ENCODE measurements around the gene AFG1L. TPM values are rescaled to one million over a fixed set of nuclear protein-coding genes. Genes with fewer than 3 reads are reported as not detected.

AFG1L gene
- total and polyA plus RNA-seq, 2 experiments from 2014 or later: 4.1 to 8.7 TPM

DNA sequence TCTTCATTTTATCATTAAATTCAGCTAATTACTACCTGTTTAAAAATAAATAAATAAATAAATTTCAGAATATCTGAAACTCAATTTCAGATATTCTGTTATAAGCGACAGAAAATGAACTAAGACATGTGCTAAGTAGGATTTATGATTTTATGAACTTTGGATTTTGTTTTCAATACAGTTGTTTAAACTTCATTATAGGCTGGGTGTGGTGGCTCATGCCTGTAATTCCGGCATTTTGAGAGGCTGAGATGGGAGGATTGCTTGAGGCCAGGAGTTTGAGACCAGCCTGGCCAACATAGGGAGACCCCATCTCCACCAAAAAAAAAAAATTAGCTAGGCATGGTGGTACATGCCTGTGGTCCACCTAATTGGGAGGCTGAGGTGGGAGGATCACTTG is 36.0 kb downstream of the AFG1L start:
- Histone ChIP-seq H3K36me3 (ENCODE audit: insufficient read depth) (no peaks in the 10 kb centered on the region), H3K27me3 (ENCODE audit: insufficient read depth) (no peaks in the 10 kb centered on the region), H3K9me2 (ENCODE audit: insufficient read depth) (no peaks in the 10 kb centered on the region), H3K4me1 (ENCODE audit: insufficient read depth) (no peaks in the 10 kb centered on the region), H2AFZ (no peak overlapping the region), H3F3A (replicated peaks; ENCODE audit: low read depth) (no peaks in the 10 kb centered on the region), H3K4me2 (no peak overlapping the region), H3K4me3 (no peak overlapping the region), H3K79me2 (replicated peaks; ENCODE audit: insufficient read depth) (no peaks in the 10 kb centered on the region), H4K20me1 (replicated peaks; ENCODE audit: insufficient read depth) (no peaks in the 10 kb centered on the region), H3K27ac (ENCODE audit: low read depth) (no peak overlapping the region)
- ATAC-seq: no peak
- H3K27ac Mint-ChIP-seq: no peak overlapping the region
- H3K36me3 Mint-ChIP-seq (ENCODE audit: low read depth): 0 out of 3 replicates have a peak, but pooled peaks cover 3% of the 10 kb centered on the region
- no peaks in the 10 kb centered on the region for H3K9me3 Mint-ChIP-seq
- H3K27me3 Mint-ChIP-seq (ENCODE audit: insufficient read depth, low read depth, poor library complexity): no peaks in the 10 kb centered on the region
- no peaks in the 10 kb centered on the region for H3K4me1 Mint-ChIP-seq
- TF ChIP-seq NANOG (IDR thresholded peaks at IDR 0.05; ENCODE audit: borderline replicate concordance) (no peak), ZNF114 (CRISPR knock-in tag; IDR thresholded peaks at IDR 0.05) (no peak), POLR2AphosphoS5 (IDR thresholded peaks at IDR 0.05; ENCODE audit: low read depth) (no peak), STAT1 (IDR thresholded peaks at IDR 0.05; ENCODE audit: unreplicated experiment) (no peak), JUNB (IDR thresholded peaks at IDR 0.05; ENCODE audit: unreplicated experiment) (no peak), ZNF331 (CRISPR knock-in tag; IDR thresholded peaks at IDR 0.05; ENCODE audit: low read depth) (no peak), EZH2 (IDR thresholded peaks at IDR 0.05; ENCODE audit: low read depth, unreplicated experiment) (no peak), EZH2phosphoT487 (IDR thresholded peaks at IDR 0.05; ENCODE audit: unreplicated experiment) (no peak), CREB1 (CRISPR knock-in tag; IDR thresholded peaks at IDR 0.05; ENCODE audit: low read depth) (no peak)
- TF ChIP-seq, protein P1, sequence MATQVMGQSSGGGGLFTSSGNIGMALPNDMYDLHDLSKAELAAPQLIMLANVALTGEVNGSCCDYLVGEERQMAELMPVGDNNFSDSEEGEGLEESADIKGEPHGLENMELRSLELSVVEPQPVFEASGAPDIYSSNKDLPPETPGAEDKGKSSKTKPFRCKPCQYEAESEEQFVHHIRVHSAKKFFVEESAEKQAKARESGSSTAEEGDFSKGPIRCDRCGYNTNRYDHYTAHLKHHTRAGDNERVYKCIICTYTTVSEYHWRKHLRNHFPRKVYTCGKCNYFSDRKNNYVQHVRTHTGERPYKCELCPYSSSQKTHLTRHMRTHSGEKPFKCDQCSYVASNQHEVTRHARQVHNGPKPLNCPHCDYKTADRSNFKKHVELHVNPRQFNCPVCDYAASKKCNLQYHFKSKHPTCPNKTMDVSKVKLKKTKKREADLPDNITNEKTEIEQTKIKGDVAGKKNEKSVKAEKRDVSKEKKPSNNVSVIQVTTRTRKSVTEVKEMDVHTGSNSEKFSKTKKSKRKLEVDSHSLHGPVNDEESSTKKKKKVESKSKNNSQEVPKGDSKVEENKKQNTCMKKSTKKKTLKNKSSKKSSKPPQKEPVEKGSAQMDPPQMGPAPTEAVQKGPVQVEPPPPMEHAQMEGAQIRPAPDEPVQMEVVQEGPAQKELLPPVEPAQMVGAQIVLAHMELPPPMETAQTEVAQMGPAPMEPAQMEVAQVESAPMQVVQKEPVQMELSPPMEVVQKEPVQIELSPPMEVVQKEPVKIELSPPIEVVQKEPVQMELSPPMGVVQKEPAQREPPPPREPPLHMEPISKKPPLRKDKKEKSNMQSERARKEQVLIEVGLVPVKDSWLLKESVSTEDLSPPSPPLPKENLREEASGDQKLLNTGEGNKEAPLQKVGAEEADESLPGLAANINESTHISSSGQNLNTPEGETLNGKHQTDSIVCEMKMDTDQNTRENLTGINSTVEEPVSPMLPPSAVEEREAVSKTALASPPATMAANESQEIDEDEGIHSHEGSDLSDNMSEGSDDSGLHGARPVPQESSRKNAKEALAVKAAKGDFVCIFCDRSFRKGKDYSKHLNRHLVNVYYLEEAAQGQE (IDR thresholded peaks at IDR 0.05; ENCODE audit: unreplicated experiment): no peak
- TF ChIP-seq, protein P2, sequence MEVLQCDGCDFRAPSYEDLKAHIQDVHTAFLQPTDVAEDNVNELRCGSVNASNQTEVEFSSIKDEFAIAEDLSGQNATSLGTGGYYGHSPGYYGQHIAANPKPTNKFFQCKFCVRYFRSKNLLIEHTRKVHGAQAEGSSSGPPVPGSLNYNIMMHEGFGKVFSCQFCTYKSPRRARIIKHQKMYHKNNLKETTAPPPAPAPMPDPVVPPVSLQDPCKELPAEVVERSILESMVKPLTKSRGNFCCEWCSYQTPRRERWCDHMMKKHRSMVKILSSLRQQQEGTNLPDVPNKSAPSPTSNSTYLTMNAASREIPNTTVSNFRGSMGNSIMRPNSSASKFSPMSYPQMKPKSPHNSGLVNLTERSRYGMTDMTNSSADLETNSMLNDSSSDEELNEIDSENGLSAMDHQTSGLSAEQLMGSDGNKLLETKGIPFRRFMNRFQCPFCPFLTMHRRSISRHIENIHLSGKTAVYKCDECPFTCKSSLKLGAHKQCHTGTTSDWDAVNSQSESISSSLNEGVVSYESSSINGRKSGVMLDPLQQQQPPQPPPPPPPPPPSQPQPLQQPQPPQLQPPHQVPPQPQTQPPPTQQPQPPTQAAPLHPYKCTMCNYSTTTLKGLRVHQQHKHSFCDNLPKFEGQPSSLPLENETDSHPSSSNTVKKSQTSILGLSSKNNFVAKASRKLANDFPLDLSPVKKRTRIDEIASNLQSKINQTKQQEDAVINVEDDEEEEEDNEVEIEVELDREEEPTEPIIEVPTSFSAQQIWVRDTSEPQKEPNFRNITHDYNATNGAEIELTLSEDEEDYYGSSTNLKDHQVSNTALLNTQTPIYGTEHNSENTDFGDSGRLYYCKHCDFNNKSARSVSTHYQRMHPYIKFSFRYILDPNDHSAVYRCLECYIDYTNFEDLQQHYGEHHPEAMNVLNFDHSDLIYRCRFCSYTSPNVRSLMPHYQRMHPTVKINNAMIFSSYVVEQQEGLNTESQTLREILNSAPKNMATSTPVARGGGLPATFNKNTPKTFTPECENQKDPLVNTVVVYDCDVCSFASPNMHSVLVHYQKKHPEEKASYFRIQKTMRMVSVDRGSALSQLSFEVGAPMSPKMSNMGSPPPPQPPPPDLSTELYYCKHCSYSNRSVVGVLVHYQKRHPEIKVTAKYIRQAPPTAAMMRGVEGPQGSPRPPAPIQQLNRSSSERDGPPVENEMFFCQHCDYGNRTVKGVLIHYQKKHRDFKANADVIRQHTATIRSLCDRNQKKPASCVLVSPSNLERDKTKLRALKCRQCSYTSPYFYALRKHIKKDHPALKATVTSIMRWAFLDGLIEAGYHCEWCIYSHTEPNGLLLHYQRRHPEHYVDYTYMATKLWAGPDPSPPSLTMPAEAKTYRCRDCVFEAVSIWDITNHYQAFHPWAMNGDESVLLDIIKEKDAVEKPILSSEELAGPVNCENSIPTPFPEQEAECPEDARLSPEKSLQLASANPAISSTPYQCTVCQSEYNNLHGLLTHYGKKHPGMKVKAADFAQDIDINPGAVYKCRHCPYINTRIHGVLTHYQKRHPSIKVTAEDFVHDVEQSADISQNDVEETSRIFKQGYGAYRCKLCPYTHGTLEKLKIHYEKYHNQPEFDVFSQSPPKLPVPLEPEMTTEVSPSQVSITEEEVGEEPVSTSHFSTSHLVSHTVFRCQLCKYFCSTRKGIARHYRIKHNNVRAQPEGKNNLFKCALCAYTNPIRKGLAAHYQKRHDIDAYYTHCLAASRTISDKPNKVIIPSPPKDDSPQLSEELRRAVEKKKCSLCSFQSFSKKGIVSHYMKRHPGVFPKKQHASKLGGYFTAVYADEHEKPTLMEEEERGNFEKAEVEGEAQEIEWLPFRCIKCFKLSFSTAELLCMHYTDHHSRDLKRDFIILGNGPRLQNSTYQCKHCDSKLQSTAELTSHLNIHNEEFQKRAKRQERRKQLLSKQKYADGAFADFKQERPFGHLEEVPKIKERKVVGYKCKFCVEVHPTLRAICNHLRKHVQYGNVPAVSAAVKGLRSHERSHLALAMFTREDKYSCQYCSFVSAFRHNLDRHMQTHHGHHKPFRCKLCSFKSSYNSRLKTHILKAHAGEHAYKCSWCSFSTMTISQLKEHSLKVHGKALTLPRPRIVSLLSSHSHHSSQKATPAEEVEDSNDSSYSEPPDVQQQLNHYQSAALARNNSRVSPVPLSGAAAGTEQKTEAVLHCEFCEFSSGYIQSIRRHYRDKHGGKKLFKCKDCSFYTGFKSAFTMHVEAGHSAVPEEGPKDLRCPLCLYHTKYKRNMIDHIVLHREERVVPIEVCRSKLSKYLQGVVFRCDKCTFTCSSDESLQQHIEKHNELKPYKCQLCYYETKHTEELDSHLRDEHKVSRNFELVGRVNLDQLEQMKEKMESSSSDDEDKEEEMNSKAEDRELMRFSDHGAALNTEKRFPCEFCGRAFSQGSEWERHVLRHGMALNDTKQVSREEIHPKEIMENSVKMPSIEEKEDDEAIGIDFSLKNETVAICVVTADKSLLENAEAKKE (CRISPR knock-in tag; IDR thresholded peaks at IDR 0.05): no peak
- TF ChIP-seq, protein P3, sequence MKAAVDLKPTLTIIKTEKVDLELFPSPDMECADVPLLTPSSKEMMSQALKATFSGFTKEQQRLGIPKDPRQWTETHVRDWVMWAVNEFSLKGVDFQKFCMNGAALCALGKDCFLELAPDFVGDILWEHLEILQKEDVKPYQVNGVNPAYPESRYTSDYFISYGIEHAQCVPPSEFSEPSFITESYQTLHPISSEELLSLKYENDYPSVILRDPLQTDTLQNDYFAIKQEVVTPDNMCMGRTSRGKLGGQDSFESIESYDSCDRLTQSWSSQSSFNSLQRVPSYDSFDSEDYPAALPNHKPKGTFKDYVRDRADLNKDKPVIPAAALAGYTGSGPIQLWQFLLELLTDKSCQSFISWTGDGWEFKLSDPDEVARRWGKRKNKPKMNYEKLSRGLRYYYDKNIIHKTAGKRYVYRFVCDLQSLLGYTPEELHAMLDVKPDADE (IDR thresholded peaks at IDR 0.05): no peak
- TF ChIP-seq, protein P4, sequence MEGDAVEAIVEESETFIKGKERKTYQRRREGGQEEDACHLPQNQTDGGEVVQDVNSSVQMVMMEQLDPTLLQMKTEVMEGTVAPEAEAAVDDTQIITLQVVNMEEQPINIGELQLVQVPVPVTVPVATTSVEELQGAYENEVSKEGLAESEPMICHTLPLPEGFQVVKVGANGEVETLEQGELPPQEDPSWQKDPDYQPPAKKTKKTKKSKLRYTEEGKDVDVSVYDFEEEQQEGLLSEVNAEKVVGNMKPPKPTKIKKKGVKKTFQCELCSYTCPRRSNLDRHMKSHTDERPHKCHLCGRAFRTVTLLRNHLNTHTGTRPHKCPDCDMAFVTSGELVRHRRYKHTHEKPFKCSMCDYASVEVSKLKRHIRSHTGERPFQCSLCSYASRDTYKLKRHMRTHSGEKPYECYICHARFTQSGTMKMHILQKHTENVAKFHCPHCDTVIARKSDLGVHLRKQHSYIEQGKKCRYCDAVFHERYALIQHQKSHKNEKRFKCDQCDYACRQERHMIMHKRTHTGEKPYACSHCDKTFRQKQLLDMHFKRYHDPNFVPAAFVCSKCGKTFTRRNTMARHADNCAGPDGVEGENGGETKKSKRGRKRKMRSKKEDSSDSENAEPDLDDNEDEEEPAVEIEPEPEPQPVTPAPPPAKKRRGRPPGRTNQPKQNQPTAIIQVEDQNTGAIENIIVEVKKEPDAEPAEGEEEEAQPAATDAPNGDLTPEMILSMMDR (conservative IDR thresholded peaks at IDR 0.05; ENCODE audit: low read depth in 2 of 2): no peak
- no peak overlapping the region for H3K4me3 Mint-ChIP-seq
- DNase-seq (ENCODE audit: low spot score): no peak

Measured in GM23338 (cell line).